ENCODE data around the gene FBL.

DNA sequence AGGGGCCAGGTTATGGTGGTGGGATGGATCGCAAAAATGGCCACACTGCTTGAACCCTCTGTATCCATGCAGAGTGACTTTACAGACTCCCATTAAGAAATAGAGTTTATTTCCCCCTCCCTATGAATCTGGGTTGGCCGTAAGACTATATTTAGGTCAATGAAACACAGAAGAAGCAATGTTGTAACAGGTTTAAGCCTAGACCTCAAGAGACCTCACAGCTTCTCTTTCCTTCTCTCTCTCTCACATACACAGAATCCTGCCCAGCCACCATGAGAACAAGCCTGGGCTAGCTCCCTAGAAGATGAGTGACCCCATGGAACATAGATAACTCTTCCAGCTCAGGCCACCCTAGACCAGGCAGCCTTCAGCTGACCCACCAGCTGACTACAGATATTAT is 21.0 kb upstream of the FBL start:
- TF ChIP-seq RAD51 (IDR thresholded peaks at IDR 0.05) (no peak), RFX5 (IDR thresholded peaks at IDR 0.05; ENCODE audit: low read depth, low read length) (no peak)
- TF ChIP-seq, protein P1, sequence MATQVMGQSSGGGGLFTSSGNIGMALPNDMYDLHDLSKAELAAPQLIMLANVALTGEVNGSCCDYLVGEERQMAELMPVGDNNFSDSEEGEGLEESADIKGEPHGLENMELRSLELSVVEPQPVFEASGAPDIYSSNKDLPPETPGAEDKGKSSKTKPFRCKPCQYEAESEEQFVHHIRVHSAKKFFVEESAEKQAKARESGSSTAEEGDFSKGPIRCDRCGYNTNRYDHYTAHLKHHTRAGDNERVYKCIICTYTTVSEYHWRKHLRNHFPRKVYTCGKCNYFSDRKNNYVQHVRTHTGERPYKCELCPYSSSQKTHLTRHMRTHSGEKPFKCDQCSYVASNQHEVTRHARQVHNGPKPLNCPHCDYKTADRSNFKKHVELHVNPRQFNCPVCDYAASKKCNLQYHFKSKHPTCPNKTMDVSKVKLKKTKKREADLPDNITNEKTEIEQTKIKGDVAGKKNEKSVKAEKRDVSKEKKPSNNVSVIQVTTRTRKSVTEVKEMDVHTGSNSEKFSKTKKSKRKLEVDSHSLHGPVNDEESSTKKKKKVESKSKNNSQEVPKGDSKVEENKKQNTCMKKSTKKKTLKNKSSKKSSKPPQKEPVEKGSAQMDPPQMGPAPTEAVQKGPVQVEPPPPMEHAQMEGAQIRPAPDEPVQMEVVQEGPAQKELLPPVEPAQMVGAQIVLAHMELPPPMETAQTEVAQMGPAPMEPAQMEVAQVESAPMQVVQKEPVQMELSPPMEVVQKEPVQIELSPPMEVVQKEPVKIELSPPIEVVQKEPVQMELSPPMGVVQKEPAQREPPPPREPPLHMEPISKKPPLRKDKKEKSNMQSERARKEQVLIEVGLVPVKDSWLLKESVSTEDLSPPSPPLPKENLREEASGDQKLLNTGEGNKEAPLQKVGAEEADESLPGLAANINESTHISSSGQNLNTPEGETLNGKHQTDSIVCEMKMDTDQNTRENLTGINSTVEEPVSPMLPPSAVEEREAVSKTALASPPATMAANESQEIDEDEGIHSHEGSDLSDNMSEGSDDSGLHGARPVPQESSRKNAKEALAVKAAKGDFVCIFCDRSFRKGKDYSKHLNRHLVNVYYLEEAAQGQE (IDR thresholded peaks at IDR 0.05; ENCODE audit: low read depth, low read length): no peak

Measured in GM12878 (cell line).